SK-N-SH (cell line): ENCODE data around the gene SNAP25. TPM values are rescaled to one million over a fixed set of nuclear protein-coding genes. Genes with fewer than 3 reads are reported as not detected.

Source experiments
- CTCF ChIA-PET: fragments of 300-600, 350-600 bp; formaldehyde crosslinking; extraction: SDS; loops from one replicate; lab custom pipeline; 2021; lab: Yijun Ruan, JAX
- POLR2A ChIA-PET: fragments of 350-600 bp; sonication (Branson Sonifier 250); formaldehyde crosslinking; extraction: SDS; loops from one replicate; lab custom pipeline; 2020; ENCODE audit warnings: antibody characterized with exemption, inconsistent platforms; lab: Yijun Ruan, JAX
- DNase-seq: peaks from one replicate; pipeline ENCODE4 v3.0.0; 2012
- H2AFZ ChIP-seq: fragments of 200-600 bp; sonication (generic); 2 replicates; pipeline ENCODE4 v1.8.1; 2016; ENCODE audit warnings: antibody characterized with exemption, mild to moderate bottlenecking, low read depth
- H3F3A ChIP-seq: fragments of 200-600 bp; sonication (generic); replicated peaks from 2 replicates; pipeline ENCODE3; 2016; ENCODE audit warnings: antibody characterized with exemption, mild to moderate bottlenecking; ENCODE audit not compliant: insufficient read depth
- H3K27ac ChIP-seq, 2 experiments: fragments of 200-500 bp in 1 of 2; fragments of 200-600 bp in 1 of 2; sonication (Bioruptor generic) in 1 of 2; sonication (generic), shearing (Covaris generic) in 1 of 2; 2 replicates each; pipeline versions ENCODE4 v1.5.1 to v1.6.1; 2014 to 2016; ENCODE audit warnings: low read depth in 2 of 2, inconsistent platforms in 1 of 2, low read length in 1 of 2, mild to moderate bottlenecking in 1 of 2, mixed read lengths in 1 of 2
- H3K27me3 ChIP-seq: fragments of 200-600 bp; sonication (generic), shearing (Covaris generic); 2 replicates; pipeline ENCODE4 v1.6.1; 2016; ENCODE audit warnings: mixed run types; ENCODE audit not compliant: insufficient read depth
- H3K36me3 ChIP-seq, 2 experiments: fragments of 200-500 bp in 1 of 2; fragments of 200-600 bp in 1 of 2; sonication (Bioruptor generic) in 1 of 2; sonication (generic) in 1 of 2; replicated peaks in 1 of 2; 2 replicates each; pipeline versions ENCODE3 to v1.5.1; 2014 to 2016; ENCODE audit warnings: low read length in 1 of 2, mild to moderate bottlenecking in 1 of 2; ENCODE audit not compliant: insufficient read depth in 2 of 2, control insufficient read depth in 1 of 2
- H3K4me1 ChIP-seq, 2 experiments: fragments of 200-500 bp in 1 of 2; fragments of 200-600 bp in 1 of 2; sonication (Bioruptor generic) in 1 of 2; sonication (generic), shearing (Covaris generic) in 1 of 2; 2 replicates each; pipeline versions ENCODE4 v1.5.1 to v1.6.1; 2014 to 2016; ENCODE audit warnings: low read depth in 1 of 2, low read length in 1 of 2, mixed run types in 1 of 2; ENCODE audit not compliant: insufficient read depth in 2 of 2, control insufficient read depth in 1 of 2
- H3K4me2 ChIP-seq: fragments of 200-600 bp; sonication (generic), shearing (Covaris generic); 2 replicates; pipeline ENCODE4 v1.6.1; 2017; ENCODE audit warnings: mixed run types
- H3K4me3 ChIP-seq, 2 experiments: fragments of 200-500 bp in 1 of 2; fragments of 200-600 bp in 1 of 2; sonication (Bioruptor generic) in 1 of 2; sonication (generic), shearing (Covaris generic) in 1 of 2; 2 replicates each; pipeline versions ENCODE4 v1.5.1 to v1.8.1; 2014 to 2016; ENCODE audit warnings: low read depth in 2 of 2, inconsistent platforms in 1 of 2, low read length in 1 of 2, mild to moderate bottlenecking in 1 of 2, mixed read lengths in 1 of 2, moderate library complexity in 1 of 2
- H3K79me2 ChIP-seq: fragments of 200-600 bp; sonication (generic); 2 replicates; pipeline ENCODE4 v1.8.1; 2017; ENCODE audit warnings: mild to moderate bottlenecking; ENCODE audit not compliant: insufficient read depth
- H3K9ac ChIP-seq: fragments of 200-600 bp; sonication (generic); 2 replicates; pipeline ENCODE4 v1.6.1; 2017; ENCODE audit warnings: mixed run types
- H3K9me2 ChIP-seq: fragments of 200-600 bp; sonication (generic); 2 replicates; pipeline ENCODE4 v1.6.1; 2017; ENCODE audit warnings: mixed run types
- H3K9me3 ChIP-seq: fragments of 200-600 bp; sonication (generic); 2 replicates; pipeline ENCODE4 v1.6.1; 2017; ENCODE audit warnings: mixed run types, mild to moderate bottlenecking, moderate library complexity
- H4K20me1 ChIP-seq: fragments of 200-600 bp; sonication (generic); 2 replicates; pipeline ENCODE4 v1.6.1; 2017; ENCODE audit warnings: mild to moderate bottlenecking, mixed run types; ENCODE audit not compliant: insufficient read depth
- CHD2 ChIP-seq: fragments of 150-350 bp; IDR thresholded peaks from 2 replicates; pipeline ENCODE4 v1.6.1; 2018; ENCODE audit warnings: low read length; ENCODE audit not compliant: partially characterized antibody
- ELF1 ChIP-seq: IDR thresholded peaks from 2 replicates; pipeline ENCODE4 v1.4.0; 2012
- EP300 ChIP-seq, 2 experiments: IDR thresholded peaks; 2 replicates each; pipeline versions ENCODE4 v1.4.0 to v1.6.1; 2012; ENCODE audit warnings: borderline replicate concordance in 1 of 2, low read depth in 1 of 2, low read length in 1 of 2
- FOXJ3 ChIP-seq: sonication (generic); formaldehyde crosslinking; IDR thresholded peaks from 2 replicates; pipeline ENCODE4 v1.5.1; 2020; ENCODE audit warnings: mild to moderate bottlenecking, missing genetic modification reagents
- FOXM1 ChIP-seq: IDR thresholded peaks from 2 replicates; pipeline ENCODE4 v1.4.0; 2012; ENCODE audit warnings: low read depth, mild to moderate bottlenecking
- GATA2 ChIP-seq: sonication (generic); formaldehyde crosslinking; IDR thresholded peaks from 2 replicates; pipeline ENCODE4 v1.5.0; 2020; ENCODE audit warnings: mild to moderate bottlenecking, missing genetic modification reagents
- MEF2A ChIP-seq: IDR thresholded peaks from 2 replicates; pipeline ENCODE4 v1.4.0; 2012; ENCODE audit warnings: low read depth, borderline replicate concordance
- POLR2AphosphoS5 ChIP-seq: IDR thresholded peaks from 2 replicates; pipeline ENCODE4 v1.6.1; 2012; ENCODE audit warnings: low read depth, low read length
- RCOR1 ChIP-seq: fragments of 150-350 bp; IDR thresholded peaks from 2 replicates; pipeline ENCODE4 v1.6.1; 2017; ENCODE audit warnings: antibody characterized with exemption, low read length
- RXRA ChIP-seq: IDR thresholded peaks from 2 replicates; pipeline ENCODE4 v1.4.0; 2012; ENCODE audit warnings: low read depth, mild to moderate bottlenecking, borderline replicate concordance
- SIN3A ChIP-seq: IDR thresholded peaks from 2 replicates; pipeline ENCODE4 v1.6.1; 2012; ENCODE audit warnings: low read depth, mild to moderate bottlenecking, low read length, moderate library complexity, borderline replicate concordance
- SMC3 ChIP-seq: IDR thresholded peaks from 2 replicates; pipeline ENCODE4 v1.6.1; 2012; ENCODE audit warnings: low read depth, low read length, improper control_type of control experiment
- TAF1 ChIP-seq: IDR thresholded peaks from 2 replicates; pipeline ENCODE4 v1.6.1; 2012; ENCODE audit warnings: low read depth, mild to moderate bottlenecking, low read length, moderate library complexity, borderline replicate concordance
- TEAD4 ChIP-seq: IDR thresholded peaks from 2 replicates; pipeline ENCODE4 v1.4.0; 2012; ENCODE audit warnings: mild to moderate bottlenecking, borderline replicate concordance; ENCODE audit not compliant: insufficient read depth
- YY1 ChIP-seq: IDR thresholded peaks from 2 replicates; pipeline ENCODE4 v1.4.0; 2012; ENCODE audit warnings: low read depth, mild to moderate bottlenecking
- WGBS: methylation state at CpG from one replicate; pipeline ENCODE4 v1.1.6; 2017; ENCODE audit warnings: low lambda C conversion rate; 5-methylcytosine and 5-hydroxymethylcytosine counted together
- polyA plus RNA-seq, 3 experiments: library from polyadenylated mRNA; depleted of rRNA; stranded (reverse); fragments of >200 nt; gene quantifications; 2 replicates each; pipeline ENCODE4 v1.2.3, GENCODE V29; 2012
- TF ChIP-seq, protein P1 (sequence below): fragments of 150-350 bp; IDR thresholded peaks from 2 replicates; pipeline ENCODE4 v1.6.1; 2017; ENCODE audit warnings: antibody characterized with exemption, low read length, low read depth, borderline replicate concordance
- TF ChIP-seq, protein P2 (sequence below): fragments of 150-350 bp; IDR thresholded peaks from 2 replicates; pipeline ENCODE4 v1.6.1; 2016; ENCODE audit warnings: mild to moderate bottlenecking, low read depth, low read length
- TF ChIP-seq, protein P3 (sequence below): IDR thresholded peaks from 2 replicates; pipeline ENCODE4 v1.4.0; 2012; ENCODE audit warnings: low read depth

The SNAP25 gene
- polyA plus RNA-seq, 1 of the 3 experiments (the other 2 are of a cell fraction), result 42.4 TPM

DNA sequence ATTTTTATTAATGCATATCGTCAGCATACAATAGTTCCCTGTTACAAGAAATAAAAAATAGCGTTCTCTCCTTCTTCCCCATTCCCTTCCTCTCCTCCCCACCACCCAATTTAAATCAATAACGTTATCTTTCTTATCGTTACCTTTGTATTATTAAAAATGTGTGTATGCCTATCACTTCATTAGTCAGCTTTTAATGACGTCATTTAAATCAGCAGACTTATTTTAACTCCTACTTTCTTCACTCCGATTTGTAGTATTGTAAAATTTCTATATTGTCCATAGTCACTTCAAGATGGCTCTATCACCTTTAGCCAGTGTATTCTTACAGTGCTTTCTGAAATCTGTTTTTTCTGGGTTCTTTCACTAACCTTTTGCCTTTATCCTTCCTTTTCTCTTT is 126.3 kb downstream of the SNAP25 start:
- no peak for TF ChIP-seq RXRA
- TF ChIP-seq, all 33 proteins: peak for 0
- Histone ChIP-seq H4K20me1 (no peaks in the 10 kb centered on the region), H3K4me3 (no peak overlapping the region), H3K4me1 (no peaks in the 10 kb centered on the region), H3K9me3 (no peaks in the 10 kb centered on the region), H2AFZ (no peak overlapping the region; the same call in 1 of the 2 replicates), H3K36me3 (no peaks in the 10 kb centered on the region), H3K9ac (no peak overlapping the region), H3K27me3 (no peaks in the 10 kb centered on the region), H3F3A (no peaks in the 10 kb centered on the region), H3K9me2 (no peaks in the 10 kb centered on the region), H3K79me2 (no peaks in the 10 kb centered on the region), H3K27ac (no peak overlapping the region), H3K4me2 (no peak overlapping the region)
- no peak for DNase-seq
- CTCF ChIA-PET, result no interaction called here
- 89% methylated on average over 6 of the region's 6 CpGs for WGBS
- POLR2A ChIA-PET, result no interaction called here

DNA sequence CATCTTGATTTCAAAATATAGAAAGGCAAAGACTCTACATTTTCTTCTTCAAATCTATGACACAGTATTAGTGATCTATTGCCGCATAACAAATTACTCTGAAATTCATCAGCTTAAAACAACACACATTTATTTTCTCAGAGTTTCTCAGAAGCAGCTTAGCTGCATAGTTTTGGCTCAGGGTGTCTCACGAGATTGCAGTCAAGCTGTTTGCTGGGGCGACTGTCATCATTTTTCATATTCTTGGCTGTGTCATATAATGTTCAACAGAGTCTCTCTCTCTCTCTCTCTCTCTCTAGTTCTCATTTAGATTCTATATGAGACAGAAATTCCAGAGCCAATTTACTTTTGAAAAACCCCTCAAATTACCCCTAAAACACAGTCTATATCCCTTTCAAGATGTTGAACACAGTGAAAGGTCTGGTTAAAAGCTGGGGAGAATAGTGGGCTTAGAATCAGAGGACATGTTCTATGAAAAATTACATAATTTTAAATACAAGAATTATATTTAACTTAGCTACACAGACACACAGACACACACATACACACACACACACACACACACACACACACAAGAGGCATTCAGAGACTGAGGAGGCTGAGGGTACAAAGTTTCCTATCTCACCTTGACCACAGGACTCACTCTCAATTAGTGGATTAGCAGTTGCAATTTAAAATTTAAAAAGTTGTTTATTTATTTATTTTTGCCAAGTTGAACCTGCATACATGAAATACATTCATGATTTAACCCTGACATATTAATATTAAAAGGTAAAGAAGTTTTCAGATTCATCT is 128.7 kb downstream of the SNAP25 start:
- Histone ChIP-seq H3K4me2 (no peak overlapping the region), H3K27ac (no peak overlapping the region), H3K4me3 (no peak overlapping the region), H3K9ac (no peak overlapping the region), H3K4me1 (peaks cover 1 to 8% of the 10 kb centered on the region in 2 experiments; a peak in 2 of 4 replicates), H3K9me3 (no peaks in the 10 kb centered on the region), H3K27me3 (no peaks in the 10 kb centered on the region), H3K36me3 (no peaks in the 10 kb centered on the region), H4K20me1 (no peaks in the 10 kb centered on the region), H3K9me2 (no peaks in the 10 kb centered on the region), H3K79me2 (no peaks in the 10 kb centered on the region), H2AFZ (no peak overlapping the region), H3F3A (no peaks in the 10 kb centered on the region)
- 82% methylated on average over 3 of the region's 3 CpGs for WGBS
- no peak for DNase-seq
- POLR2A ChIA-PET, result no interaction called here
- TF ChIP-seq GATA2 (CRISPR knock-in tag) (no peak), SMC3 (no peak), YY1 (no peak), EP300 (IDR thresholded peaks at IDR 0.05; ENCODE audit: borderline replicate concordance in 1 of 2, low read depth in 1 of 2, low read length in 1 of 2) (no peak), MEF2A (no peak), RCOR1 (no peak)
- TF ChIP-seq, protein P1, sequence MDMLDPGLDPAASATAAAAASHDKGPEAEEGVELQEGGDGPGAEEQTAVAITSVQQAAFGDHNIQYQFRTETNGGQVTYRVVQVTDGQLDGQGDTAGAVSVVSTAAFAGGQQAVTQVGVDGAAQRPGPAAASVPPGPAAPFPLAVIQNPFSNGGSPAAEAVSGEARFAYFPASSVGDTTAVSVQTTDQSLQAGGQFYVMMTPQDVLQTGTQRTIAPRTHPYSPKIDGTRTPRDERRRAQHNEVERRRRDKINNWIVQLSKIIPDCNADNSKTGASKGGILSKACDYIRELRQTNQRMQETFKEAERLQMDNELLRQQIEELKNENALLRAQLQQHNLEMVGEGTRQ, result no peak
- CTCF ChIA-PET, result interaction anchor here (1.0 to 1.7 kb wide), 2 partner anchors 32 to 368 kb away, joined by 4 to 6 read pairs; no protein-coding TSS in a partner anchor

DNA sequence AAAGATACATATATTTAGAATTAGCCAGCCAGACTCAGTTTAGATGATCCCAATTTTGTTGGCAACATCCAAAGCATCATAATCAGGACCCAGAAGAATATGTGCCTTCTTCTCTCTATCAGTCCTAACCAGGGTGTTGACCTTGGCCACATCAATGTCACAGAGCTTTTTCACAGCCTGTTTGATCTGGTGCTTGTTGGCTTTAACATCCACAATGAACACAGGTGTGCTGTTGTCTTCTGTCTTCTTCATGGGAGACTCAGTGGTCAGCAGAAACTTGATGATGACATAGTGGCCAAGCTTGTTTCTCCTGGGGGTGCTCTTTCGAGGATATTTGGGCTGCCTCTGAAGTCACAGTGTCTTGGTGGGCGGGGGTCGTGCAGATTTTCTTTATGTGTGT is 130.5 kb downstream of the SNAP25 start:
- no peak overlapping the region for H3K9ac ChIP-seq
- H2AFZ ChIP-seq, result no peak overlapping the region
- no peaks in the 10 kb centered on the region for H3K9me3 ChIP-seq
- CTCF ChIA-PET, result interaction anchor here (0.9 to 1.7 kb wide), 2 partner anchors 9 to 33 kb away, joined by 3 to 6 read pairs; no protein-coding TSS in a partner anchor
- H3K4me3 ChIP-seq, result no peak overlapping the region
- no peak for DNase-seq
- no peaks in the 10 kb centered on the region for H3F3A ChIP-seq
- POLR2A ChIA-PET, result no interaction called here
- H3K4me1 ChIP-seq, result peaks cover 3 to 18% of the 10 kb centered on the region in 2 experiments; a peak in 3 of 4 replicates
- H3K4me2 ChIP-seq, result no peak overlapping the region
- no peak overlapping the region for H3K27ac ChIP-seq
- no peaks in the 10 kb centered on the region for H3K9me2 ChIP-seq
- H4K20me1 ChIP-seq, result no peaks in the 10 kb centered on the region
- WGBS, result 53% methylated on average over 3 of the region's 3 CpGs
- no peaks in the 10 kb centered on the region for H3K27me3 ChIP-seq
- H3K36me3 ChIP-seq, result no peaks in the 10 kb centered on the region
- H3K79me2 ChIP-seq, result no peaks in the 10 kb centered on the region
- no peak for TF ChIP-seq RCOR1
- no peak for TF ChIP-seq TAF1
- TF ChIP-seq POLR2AphosphoS5, result no peak
- no peak for TF ChIP-seq FOXJ3 (CRISPR knock-in tag)
- no peak for TF ChIP-seq FOXM1
- TF ChIP-seq ELF1, result no peak
- TF ChIP-seq, protein P2, sequence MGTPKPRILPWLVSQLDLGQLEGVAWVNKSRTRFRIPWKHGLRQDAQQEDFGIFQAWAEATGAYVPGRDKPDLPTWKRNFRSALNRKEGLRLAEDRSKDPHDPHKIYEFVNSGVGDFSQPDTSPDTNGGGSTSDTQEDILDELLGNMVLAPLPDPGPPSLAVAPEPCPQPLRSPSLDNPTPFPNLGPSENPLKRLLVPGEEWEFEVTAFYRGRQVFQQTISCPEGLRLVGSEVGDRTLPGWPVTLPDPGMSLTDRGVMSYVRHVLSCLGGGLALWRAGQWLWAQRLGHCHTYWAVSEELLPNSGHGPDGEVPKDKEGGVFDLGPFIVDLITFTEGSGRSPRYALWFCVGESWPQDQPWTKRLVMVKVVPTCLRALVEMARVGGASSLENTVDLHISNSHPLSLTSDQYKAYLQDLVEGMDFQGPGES, result no peak
- no peak for TF ChIP-seq RXRA
- TF ChIP-seq SIN3A, result no peak
- no peak for TF ChIP-seq SMC3
- TF ChIP-seq TEAD4, result no peak
- TF ChIP-seq CHD2, result no peak
- TF ChIP-seq, protein P3, sequence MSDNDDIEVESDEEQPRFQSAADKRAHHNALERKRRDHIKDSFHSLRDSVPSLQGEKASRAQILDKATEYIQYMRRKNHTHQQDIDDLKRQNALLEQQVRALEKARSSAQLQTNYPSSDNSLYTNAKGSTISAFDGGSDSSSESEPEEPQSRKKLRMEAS, result no peak
- TF ChIP-seq, protein P1, result no peak
